Activated CD8-positive, alpha-beta memory T cell treated with anti-CD3 and anti-CD28 coated beads, Interleukin-2, amount 50 U/mL, for 48 hours (primary cell): ENCODE measurements around the gene JMJD6.

Experiments
- DNase-seq: peaks from one replicate; pipeline ENCODE4 v3.0.0-alpha.2; 2020

The JMJD6 gene

DNA sequence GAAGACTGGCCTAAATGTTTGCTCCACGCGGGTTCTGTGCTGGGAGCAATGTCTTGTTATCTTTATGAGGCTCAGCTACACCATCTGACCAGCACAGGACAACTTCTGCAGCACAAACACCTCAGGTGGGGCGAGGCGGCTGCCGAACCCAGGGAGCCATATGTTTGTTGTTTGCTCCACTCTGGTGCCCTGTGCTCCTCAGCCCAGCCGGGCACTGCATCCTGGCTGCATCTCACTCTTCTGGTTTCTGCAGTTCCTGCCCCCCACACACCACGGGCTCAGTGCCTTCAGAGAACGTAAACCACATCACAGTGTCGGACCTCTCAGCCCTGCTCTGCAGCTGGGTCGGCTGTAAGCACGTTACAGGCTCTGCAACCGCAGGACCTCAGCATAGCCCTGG lies 48.1 kb downstream of the JMJD6 start:
- DNase-seq: peak; percentile 64

DNA sequence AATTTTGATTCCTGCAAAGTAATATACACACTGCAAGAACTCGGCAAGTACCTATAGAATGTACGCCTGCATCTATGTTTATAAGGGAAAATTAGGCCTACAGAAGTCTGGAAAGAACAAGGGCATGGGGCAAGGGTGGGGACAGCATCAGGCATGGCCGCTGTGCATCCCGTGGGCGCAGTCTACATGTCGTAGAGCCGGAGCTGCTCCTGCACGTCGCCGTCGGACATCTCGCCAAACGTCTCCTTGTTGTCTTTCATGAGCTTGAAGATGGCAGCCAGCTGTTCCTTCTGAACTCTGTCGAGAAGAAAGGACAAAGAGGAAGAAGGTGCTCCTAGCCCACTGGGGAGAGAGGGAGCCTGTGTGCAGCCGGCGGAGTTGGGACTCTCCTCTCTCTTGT lies 49.0 kb downstream of the JMJD6 start:
- no peak for DNase-seq

- no peak for DNase-seq
Observed at GRCh38 chr17:76676629-76677028, 49.8 kb downstream of the JMJD6 start.

DNA sequence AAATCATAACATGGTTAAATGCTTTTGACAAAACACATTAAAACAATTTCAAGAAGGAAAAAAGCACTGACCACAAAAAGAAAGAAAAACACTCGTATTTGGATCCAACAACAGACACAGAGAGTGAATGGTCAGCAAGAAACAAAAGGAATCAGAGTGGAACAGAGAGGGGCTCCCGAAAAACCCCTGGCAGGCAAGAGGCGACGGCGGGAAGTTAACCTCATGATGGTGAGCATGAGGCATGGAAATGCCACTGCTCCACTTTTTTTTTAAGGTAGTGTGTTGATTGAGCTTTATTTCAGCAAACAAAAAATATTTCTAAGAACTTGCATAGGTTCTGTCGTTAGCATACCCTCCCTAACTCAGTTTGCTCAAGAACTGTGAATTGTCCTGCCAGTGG lies 50.8 kb downstream of the JMJD6 start:
- no peak for DNase-seq

GRCh38 chr17:76674600-76674999 lies 51.8 kb downstream of the JMJD6 start:
- no peak for DNase-seq

DNA sequence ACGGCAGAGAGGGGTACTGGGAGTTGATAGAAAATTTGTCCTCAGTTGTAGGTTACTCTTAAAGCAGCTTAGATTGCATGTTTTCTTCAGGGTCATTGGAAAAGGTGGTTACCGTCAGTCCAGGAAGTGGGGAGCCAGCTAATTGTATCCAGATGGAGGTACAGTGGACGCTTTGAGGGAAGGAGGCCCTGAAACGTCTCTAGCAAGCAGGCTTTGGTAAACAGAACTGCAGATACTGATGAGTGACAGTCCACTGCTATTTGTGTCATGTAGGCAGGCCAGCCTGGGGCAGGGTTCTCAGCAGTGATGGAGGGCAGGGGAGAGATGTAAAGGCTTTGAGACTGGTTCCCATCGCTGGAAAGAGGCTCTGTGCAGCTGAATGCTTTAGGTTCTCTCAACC lies 52.7 kb downstream of the JMJD6 start:
- DNase-seq: no peak

DNA sequence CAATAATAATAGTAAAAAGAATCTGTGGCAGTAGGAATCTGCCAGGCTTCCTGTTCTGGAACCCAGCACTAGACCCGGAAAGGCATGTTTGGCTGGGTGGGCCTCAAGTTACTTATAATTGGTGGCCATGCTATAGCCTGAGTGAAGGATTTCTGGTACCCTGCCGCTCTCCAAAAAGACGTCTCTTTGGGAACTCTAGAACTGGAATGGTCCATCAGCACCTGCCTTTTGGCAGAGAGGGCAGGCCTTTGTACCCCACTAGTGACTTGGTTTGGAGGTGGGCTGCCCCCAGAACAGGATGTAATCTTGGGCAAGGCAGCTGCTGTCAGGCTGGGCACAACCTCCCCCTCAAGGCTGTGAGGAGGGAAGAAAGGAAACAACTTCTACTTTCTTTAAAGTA lies 53.5 kb downstream of the JMJD6 start:
- DNase-seq: no peak

GRCh38 chr17:76672270-76672851 lies 54.0 kb downstream of the JMJD6 start:
- DNase-seq: no peak

- DNase-seq: no peak
Observed at GRCh38 chr17:76671912-76672262, 54.5 kb downstream of the JMJD6 start.

GRCh38 chr17:76671123-76671911 lies 55.1 kb downstream of the JMJD6 start:
- DNase-seq: peak; percentile 98

DNA sequence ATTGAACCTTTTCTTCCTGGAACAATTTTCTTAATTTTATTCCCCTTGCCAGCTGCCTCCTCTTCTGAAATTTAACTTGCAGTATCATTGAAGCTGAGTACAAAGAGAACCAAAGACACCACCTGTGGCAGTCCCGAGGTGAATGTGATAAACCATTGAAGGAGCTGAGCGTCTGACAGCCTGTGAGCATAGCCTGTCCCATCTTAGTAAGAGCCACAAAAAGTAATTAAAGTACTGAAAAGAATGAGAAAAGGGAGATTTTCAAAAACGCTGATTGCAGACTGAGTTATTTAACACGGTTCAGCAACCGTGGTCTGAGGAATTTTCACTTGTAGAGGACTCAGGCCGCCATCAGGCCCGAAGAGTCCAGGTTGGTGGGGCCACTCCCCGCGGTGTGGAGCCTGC lies 55.7 kb downstream of the JMJD6 start:
- no peak for DNase-seq

- no peak for DNase-seq
Observed at GRCh38 chr17:76670020-76670717, 56.2 kb downstream of the JMJD6 start.
